GM06990 (cell line): ENCODE measurements around the gene STRA6.

ENCODE experiments used
- DNase-seq: peaks from one replicate; pipeline ENCODE4 v3.0.0-alpha.2; 2011; ENCODE audit not compliant: insufficient read length; ENCODE audit errors: extremely low read depth
- H3K27me3 ChIP-seq: replicated peaks from 2 replicates; pipeline ENCODE4 v1.6.0; 2011; ENCODE audit warnings: low read length; ENCODE audit not compliant: control insufficient read depth, insufficient read depth
- H3K36me3 ChIP-seq: 2 replicates; pipeline ENCODE4 v1.5.1; 2011; ENCODE audit warnings: low read length; ENCODE audit not compliant: control insufficient read depth, insufficient read depth
- H3K4me3 ChIP-seq: replicated peaks from 2 replicates; pipeline ENCODE4 v1.5.1; 2011; ENCODE audit warnings: low read depth, mild to moderate bottlenecking, control low read depth, low read length
- CTCF ChIP-seq: IDR thresholded peaks from 2 replicates; pipeline ENCODE4 v1.5.1; 2011; ENCODE audit warnings: low read length, control low read depth, mild to moderate bottlenecking, inconsistent platforms; ENCODE audit not compliant: insufficient read depth, poor library complexity, severe bottlenecking

Gene STRA6

GRCh38 chr15:74135041-74135565 lies 67.5 kb downstream of the STRA6 start:
- no peak overlapping the region for H3K4me3 ChIP-seq
- DNase-seq, result no peak
- H3K36me3 ChIP-seq, result no peaks in the 10 kb centered on the region
- no peak for TF ChIP-seq CTCF
- H3K27me3 ChIP-seq, result peaks cover 6% of the 10 kb centered on the region

GRCh38 chr15:74134387-74135027 lies 68.1 kb downstream of the STRA6 start:
- H3K4me3 ChIP-seq, result no peak overlapping the region
- no peaks in the 10 kb centered on the region for H3K36me3 ChIP-seq
- DNase-seq, result peak; percentile 37
- peaks cover 6% of the 10 kb centered on the region for H3K27me3 ChIP-seq
- peak; percentile 42 for TF ChIP-seq CTCF

- TF ChIP-seq CTCF, result no peak
- no peak overlapping the region for H3K4me3 ChIP-seq
- no peaks in the 10 kb centered on the region for H3K36me3 ChIP-seq
- H3K27me3 ChIP-seq, result peaks cover 6% of the 10 kb centered on the region
- no peak for DNase-seq
Measured at GRCh38 chr15:74133694-74134386, 68.7 kb downstream of the STRA6 start.

GRCh38 chr15:74132681-74133651 lies 69.6 kb downstream of the STRA6 start:
- peak; percentile 37 for DNase-seq
- H3K27me3 ChIP-seq, result peaks cover 6% of the 10 kb centered on the region
- H3K4me3 ChIP-seq, result no peak overlapping the region

More at GRCh38 chr15:74132681-74133651, 69.6 kb downstream of the STRA6 start:
- TF ChIP-seq CTCF, result peak; percentile 25
- H3K36me3 ChIP-seq, result no peaks in the 10 kb centered on the region
